ENCODE measurements around the gene ETS1.

The ETS1 gene

GRCh38 chr11:128592454-128592853 is 5.1 kb upstream of the ETS1 start:
- Mint-ChIP-seq H3K4me1 (ENCODE audit: low read depth) (peaks cover 18% of the 10 kb centered on the region), H3K27ac (no peak overlapping the region), H3K4me3 (no peak overlapping the region), H3K9me3 (no peaks in the 10 kb centered on the region), H3K27me3 (no peaks in the 10 kb centered on the region), H3K36me3 (ENCODE audit: low read depth) (no peaks in the 10 kb centered on the region)

GRCh38 chr11:128590587-128590986 is 3.2 kb upstream of the ETS1 start:
- Mint-ChIP-seq H3K36me3 (ENCODE audit: low read depth) (no peaks in the 10 kb centered on the region), H3K4me3 (no peak overlapping the region), H3K27me3 (no peaks in the 10 kb centered on the region), H3K9me3 (no peaks in the 10 kb centered on the region), H3K4me1 (ENCODE audit: low read depth) (peaks cover 10% of the 10 kb centered on the region), H3K27ac (no peak overlapping the region)

- Mint-ChIP-seq H3K4me3 (no peak overlapping the region), H3K36me3 (ENCODE audit: low read depth) (no peaks in the 10 kb centered on the region), H3K9me3 (no peaks in the 10 kb centered on the region), H3K27me3 (no peaks in the 10 kb centered on the region), H3K27ac (no peak overlapping the region), H3K4me1 (ENCODE audit: low read depth) (peaks cover 4% of the 10 kb centered on the region)
Observed at GRCh38 chr11:128589998-128590397, 2.6 kb upstream of the ETS1 start.

GRCh38 chr11:128588093-128588492 is 735 bp upstream of the ETS1 start:
- Mint-ChIP-seq H3K27me3 (no peaks in the 10 kb centered on the region), H3K4me1 (ENCODE audit: low read depth) (peaks cover 13% of the 10 kb centered on the region), H3K4me3 (no peak overlapping the region), H3K9me3 (no peaks in the 10 kb centered on the region), H3K27ac (no peak overlapping the region), H3K36me3 (ENCODE audit: low read depth) (no peaks in the 10 kb centered on the region)

- Mint-ChIP-seq H3K9me3 (no peaks in the 10 kb centered on the region), H3K27ac (no peak overlapping the region), H3K36me3 (ENCODE audit: low read depth) (no peaks in the 10 kb centered on the region), H3K4me3 (no peak overlapping the region), H3K4me1 (ENCODE audit: low read depth) (peaks cover 26% of the 10 kb centered on the region), H3K27me3 (no peaks in the 10 kb centered on the region)
Observed at GRCh38 chr11:128586689-128587088, 669 bp downstream of the ETS1 start.

GRCh38 chr11:128585498-128586238 is 1.7 kb downstream of the ETS1 start:
- Mint-ChIP-seq H3K4me1 (ENCODE audit: low read depth) (peaks cover 36% of the 10 kb centered on the region), H3K27ac (no peak overlapping the region), H3K27me3 (no peaks in the 10 kb centered on the region), H3K9me3 (no peaks in the 10 kb centered on the region), H3K36me3 (ENCODE audit: low read depth) (no peaks in the 10 kb centered on the region), H3K4me3 (no peak overlapping the region)

- Mint-ChIP-seq H3K4me3 (no peak overlapping the region), H3K36me3 (ENCODE audit: low read depth) (no peaks in the 10 kb centered on the region), H3K27me3 (no peaks in the 10 kb centered on the region), H3K4me1 (ENCODE audit: low read depth) (peaks cover 51% of the 10 kb centered on the region), H3K27ac (no peak overlapping the region), H3K9me3 (no peaks in the 10 kb centered on the region)
Observed at GRCh38 chr11:128584253-128584652, 3.1 kb downstream of the ETS1 start.

GRCh38 chr11:128582496-128583366 is 4.6 kb downstream of the ETS1 start:
- Mint-ChIP-seq H3K36me3 (ENCODE audit: low read depth) (no peaks in the 10 kb centered on the region), H3K4me3 (peak overlapping the region; percentile 50), H3K4me1 (ENCODE audit: low read depth) (peaks cover 59% of the 10 kb centered on the region), H3K27ac (peak overlapping the region; percentile 47), H3K27me3 (no peaks in the 10 kb centered on the region), H3K9me3 (no peaks in the 10 kb centered on the region)

- Mint-ChIP-seq H3K4me1 (ENCODE audit: low read depth) (peaks cover 69% of the 10 kb centered on the region), H3K4me3 (no peak overlapping the region)
Observed at GRCh38 chr11:128581561-128582272, 5.6 kb downstream of the ETS1 start.

GRCh38 chr11:128580612-128581011 is 6.7 kb downstream of the ETS1 start:
- peak overlapping the region; percentile 77 for H3K4me3 Mint-ChIP-seq
- H3K27ac Mint-ChIP-seq = peak overlapping the region; percentile 99
- no peaks in the 10 kb centered on the region for H3K9me3 Mint-ChIP-seq
- no peaks in the 10 kb centered on the region for H3K36me3 Mint-ChIP-seq (ENCODE audit: low read depth)
- H3K27me3 Mint-ChIP-seq = no peaks in the 10 kb centered on the region
- H3K4me1 Mint-ChIP-seq (ENCODE audit: low read depth) = peaks cover 79% of the 10 kb centered on the region

More at GRCh38 chr11:128581561-128582272, 5.6 kb downstream of the ETS1 start:
- Mint-ChIP-seq H3K27ac (no peak overlapping the region), H3K27me3 (no peaks in the 10 kb centered on the region), H3K36me3 (ENCODE audit: low read depth) (no peaks in the 10 kb centered on the region), H3K9me3 (no peaks in the 10 kb centered on the region)

- Mint-ChIP-seq H3K4me1 (ENCODE audit: low read depth) (peaks cover 85% of the 10 kb centered on the region), H3K27me3 (no peaks in the 10 kb centered on the region), H3K27ac (peak overlapping the region; percentile 99), H3K36me3 (ENCODE audit: low read depth) (no peaks in the 10 kb centered on the region), H3K4me3 (peak overlapping the region; percentile 77), H3K9me3 (no peaks in the 10 kb centered on the region)
Observed at GRCh38 chr11:128579798-128580504, 7.4 kb downstream of the ETS1 start.

GRCh38 chr11:128576555-128576954 is 10.8 kb downstream of the ETS1 start:
- Mint-ChIP-seq H3K9me3 (no peaks in the 10 kb centered on the region), H3K27ac (no peak overlapping the region), H3K36me3 (ENCODE audit: low read depth) (no peaks in the 10 kb centered on the region), H3K4me3 (no peak overlapping the region), H3K4me1 (ENCODE audit: low read depth) (peaks cover 81% of the 10 kb centered on the region), H3K27me3 (no peaks in the 10 kb centered on the region)

- H3K27ac Mint-ChIP-seq = no peak overlapping the region
- no peak overlapping the region for H3K4me3 Mint-ChIP-seq
- H3K4me1 Mint-ChIP-seq (ENCODE audit: low read depth) = peaks cover 75% of the 10 kb centered on the region
- H3K36me3 Mint-ChIP-seq (ENCODE audit: low read depth) = no peaks in the 10 kb centered on the region
- no peaks in the 10 kb centered on the region for H3K27me3 Mint-ChIP-seq
- no peaks in the 10 kb centered on the region for H3K9me3 Mint-ChIP-seq
Observed at GRCh38 chr11:128575961-128576350, 11.4 kb downstream of the ETS1 start.

GRCh38 chr11:128575174-128575960 is 12.0 kb downstream of the ETS1 start:
- H3K4me1 Mint-ChIP-seq (ENCODE audit: low read depth) = peaks cover 69% of the 10 kb centered on the region

More at GRCh38 chr11:128575174-128575960, 12.0 kb downstream of the ETS1 start:
- Mint-ChIP-seq H3K27me3 (no peaks in the 10 kb centered on the region), H3K9me3 (no peaks in the 10 kb centered on the region), H3K4me3 (no peak overlapping the region), H3K36me3 (ENCODE audit: low read depth) (no peaks in the 10 kb centered on the region), H3K27ac (peak overlapping the region; percentile 28)
